GM12891 (cell line): Measurements from ENCODE around the gene HIPK2. TPM values are rescaled to one million over a fixed set of nuclear protein-coding genes. Genes with fewer than 3 reads are reported as not detected.

ENCODE experiments used
- DNase-seq: peaks from one replicate; pipeline ENCODE4 v3.0.0; 2011; ENCODE audit warnings: low spot score; ENCODE audit not compliant: insufficient read length
- FAIRE-seq: peaks from 2 replicates; lab custom pipeline; 2011; peaks lifted over from hg19 to GRCh38; lab: Jason Lieb, UNC
- PAX5 ChIP-seq: IDR thresholded peaks from 2 replicates; pipeline ENCODE4 v1.6.1; 2011; ENCODE audit warnings: low read length, moderate library complexity, mild to moderate bottlenecking; ENCODE audit not compliant: insufficient read depth, severe bottlenecking
- POLR2A ChIP-seq: IDR thresholded peaks from 2 replicates; pipeline ENCODE4 v1.6.1; 2011; ENCODE audit warnings: low read depth, low read length, control low read depth
- POLR2AphosphoS5 ChIP-seq: IDR thresholded peaks from 2 replicates; pipeline ENCODE4 v1.6.1; 2011; ENCODE audit warnings: low read depth, low read length, control low read depth
- POU2F2 ChIP-seq: IDR thresholded peaks from 2 replicates; pipeline ENCODE4 v1.6.1; 2011; ENCODE audit warnings: low read depth, mild to moderate bottlenecking, control low read depth, low read length, moderate library complexity
- SPI1 ChIP-seq: IDR thresholded peaks from 2 replicates; pipeline ENCODE4 v1.6.1; 2011; ENCODE audit warnings: low read depth, low read length, control low read depth
- TAF1 ChIP-seq: IDR thresholded peaks from 2 replicates; pipeline ENCODE4 v1.6.1; 2011; ENCODE audit warnings: low read depth, low read length, control low read depth
- polyA plus RNA-seq: library from polyadenylated mRNA; unstranded; fragments of >200 nt; gene quantifications from one replicate; pipeline ENCODE4 v1.2.1, GENCODE V29; 2012; ENCODE audit warnings: low read depth, missing spikeins, inconsistent platforms; ENCODE audit not compliant: missing spikeins

Gene HIPK2
- polyA plus RNA-seq = 14.2 TPM

- TF ChIP-seq POLR2AphosphoS5 (0 out of 2 replicates have a peak, but pooled peaks have one; percentile 27), POLR2A (no peak; the same call in 1 of the 2 replicates), POU2F2 (no peak), PAX5 (no peak), TAF1 (peak; percentile 34; the same call in 1 of the 2 replicates), SPI1 (no peak)
- DNase-seq = peak; percentile 88
- peak; percentile 63 for FAIRE-seq
Measured at GRCh38 chr7:139777948-139778841, at the start of gene HIPK2. HIPK2 (minus strand) TSS chr7:139777998; CDS start chr7:139777623, 375 bp downstream.

DNA sequence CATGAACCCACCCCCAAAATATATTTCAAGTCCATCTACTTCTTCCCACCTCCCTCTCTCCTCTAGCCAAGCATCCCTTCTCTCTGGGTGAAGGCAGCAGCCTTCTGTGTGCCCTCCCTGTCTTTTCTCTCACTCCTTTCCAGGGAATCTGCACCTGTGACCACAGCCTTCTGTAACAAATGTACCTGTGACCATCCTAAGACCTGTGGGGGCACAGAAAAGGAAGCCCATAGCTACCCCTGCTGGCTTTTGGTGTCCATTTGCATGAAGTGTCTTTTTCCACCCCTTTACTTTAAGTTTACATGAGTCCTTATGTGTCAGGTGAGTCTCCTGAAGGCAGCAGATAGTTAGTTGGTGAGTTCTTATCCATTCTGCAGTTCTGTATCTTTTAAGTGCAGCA is 49.2 kb upstream of the HIPK2 start:
- TF ChIP-seq POU2F2 (peak; percentile 19; the same call in 1 of the 2 replicates), PAX5 (no peak)
- FAIRE-seq (no peak), DNase-seq (no peak)

DNA sequence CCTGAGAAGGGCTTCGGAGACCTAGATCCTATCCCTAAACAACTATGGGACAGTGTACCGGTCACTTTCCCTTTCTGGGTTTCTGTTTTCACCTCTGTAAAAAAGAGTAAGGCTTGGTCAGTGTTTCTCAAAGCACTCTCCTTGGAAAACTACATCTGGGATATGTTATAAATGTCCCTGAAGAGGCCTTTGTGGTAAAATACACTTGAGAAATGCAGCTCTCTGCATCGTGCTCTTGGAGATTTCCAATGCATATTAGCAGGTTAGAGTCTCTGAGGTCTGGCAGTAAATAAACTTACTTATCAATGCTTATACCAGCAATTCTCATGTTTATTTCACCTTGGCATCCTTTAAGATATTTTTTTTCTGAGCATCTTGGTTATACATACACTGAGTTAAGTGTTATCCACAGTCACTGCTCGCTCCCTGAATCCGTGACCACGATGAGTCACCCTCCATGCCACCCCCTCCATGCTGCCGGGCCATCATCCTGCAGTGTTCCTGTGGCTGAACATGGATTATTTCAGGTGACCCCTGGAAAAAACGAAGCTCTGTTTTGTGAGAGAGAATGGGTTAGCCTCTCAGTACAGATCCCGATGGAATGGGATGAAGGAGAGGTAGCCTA is 48.0 kb upstream of the HIPK2 start:
- TF ChIP-seq PAX5 (no peak), POLR2A (no peak), TAF1 (no peak), POU2F2 (no peak), SPI1 (no peak), POLR2AphosphoS5 (no peak)
- DNase-seq (no peak), FAIRE-seq (no peak)

DNA sequence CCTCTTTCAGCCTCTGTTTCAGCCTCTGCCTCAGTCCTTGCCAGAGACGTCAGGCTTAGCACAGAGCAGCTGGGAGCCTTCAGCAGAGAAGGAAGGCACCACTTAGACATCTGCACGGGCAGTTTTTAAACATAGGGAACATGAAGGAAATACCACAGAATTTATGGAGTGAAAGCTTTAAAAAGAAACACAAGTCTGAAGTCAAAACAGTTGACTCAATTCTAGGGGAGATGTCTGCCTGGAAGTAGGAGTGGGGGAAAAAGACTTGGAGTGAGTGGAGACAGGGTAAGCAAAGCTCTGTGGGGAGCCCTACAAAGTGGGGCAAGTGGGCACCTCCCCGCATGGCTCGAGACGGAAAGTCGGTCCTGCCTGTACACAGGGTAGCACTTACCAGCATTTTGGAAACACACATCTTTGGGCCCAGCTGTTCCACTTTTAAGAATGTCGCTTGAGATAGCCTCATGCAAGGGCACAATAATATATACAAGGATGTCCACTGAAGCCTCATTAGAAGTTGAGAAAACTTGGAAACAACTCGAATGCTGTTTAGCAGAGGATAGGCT is 46.2 kb upstream of the HIPK2 start:
- DNase-seq (no peak), FAIRE-seq (no peak)
- no peak for TF ChIP-seq POLR2AphosphoS5
- TF ChIP-seq POU2F2 = no peak
- TF ChIP-seq POLR2A = no peak
- TF ChIP-seq SPI1 = no peak
- no peak for TF ChIP-seq PAX5
- no peak for TF ChIP-seq TAF1

- no peak for FAIRE-seq
Measured at GRCh38 chr7:139822855-139823254, 45.1 kb upstream of the HIPK2 start.

GRCh38 chr7:139821349-139822105 is 43.7 kb upstream of the HIPK2 start:
- no peak for TF ChIP-seq POLR2A
- TF ChIP-seq SPI1 = no peak
- no peak for TF ChIP-seq POU2F2
- TF ChIP-seq POLR2AphosphoS5 = no peak
- FAIRE-seq = no peak

More at GRCh38 chr7:139822855-139823254, 45.1 kb upstream of the HIPK2 start:
- DNase-seq = no peak
- TF ChIP-seq POLR2A (no peak), TAF1 (no peak), SPI1 (no peak), PAX5 (no peak), POU2F2 (no peak), POLR2AphosphoS5 (no peak)

GRCh38 chr7:139820089-139820488 is 42.3 kb upstream of the HIPK2 start:
- DNase-seq (no peak), FAIRE-seq (no peak)
- TF ChIP-seq TAF1 = no peak
- no peak for TF ChIP-seq PAX5
- no peak for TF ChIP-seq SPI1
- TF ChIP-seq POLR2AphosphoS5 = no peak
- no peak for TF ChIP-seq POLR2A
- no peak for TF ChIP-seq POU2F2

More at GRCh38 chr7:139821349-139822105, 43.7 kb upstream of the HIPK2 start:
- no peak for DNase-seq

GRCh38 chr7:139817249-139817648 is 39.5 kb upstream of the HIPK2 start:
- FAIRE-seq (no peak), DNase-seq (no peak)
- TF ChIP-seq POU2F2 (no peak), POLR2A (no peak), PAX5 (no peak)
